ENCODE measurements around the gene TM7SF2. TPM values are rescaled to one million over a fixed set of nuclear protein-coding genes. Genes with fewer than 3 reads are reported as not detected.
A peak's percentile ranks its signal among the peaks of the same experiment; 100 is the strongest.

Gene TM7SF2
- total RNA-seq, 1 experiment from 2014 or later = 74.8 TPM

DNA sequence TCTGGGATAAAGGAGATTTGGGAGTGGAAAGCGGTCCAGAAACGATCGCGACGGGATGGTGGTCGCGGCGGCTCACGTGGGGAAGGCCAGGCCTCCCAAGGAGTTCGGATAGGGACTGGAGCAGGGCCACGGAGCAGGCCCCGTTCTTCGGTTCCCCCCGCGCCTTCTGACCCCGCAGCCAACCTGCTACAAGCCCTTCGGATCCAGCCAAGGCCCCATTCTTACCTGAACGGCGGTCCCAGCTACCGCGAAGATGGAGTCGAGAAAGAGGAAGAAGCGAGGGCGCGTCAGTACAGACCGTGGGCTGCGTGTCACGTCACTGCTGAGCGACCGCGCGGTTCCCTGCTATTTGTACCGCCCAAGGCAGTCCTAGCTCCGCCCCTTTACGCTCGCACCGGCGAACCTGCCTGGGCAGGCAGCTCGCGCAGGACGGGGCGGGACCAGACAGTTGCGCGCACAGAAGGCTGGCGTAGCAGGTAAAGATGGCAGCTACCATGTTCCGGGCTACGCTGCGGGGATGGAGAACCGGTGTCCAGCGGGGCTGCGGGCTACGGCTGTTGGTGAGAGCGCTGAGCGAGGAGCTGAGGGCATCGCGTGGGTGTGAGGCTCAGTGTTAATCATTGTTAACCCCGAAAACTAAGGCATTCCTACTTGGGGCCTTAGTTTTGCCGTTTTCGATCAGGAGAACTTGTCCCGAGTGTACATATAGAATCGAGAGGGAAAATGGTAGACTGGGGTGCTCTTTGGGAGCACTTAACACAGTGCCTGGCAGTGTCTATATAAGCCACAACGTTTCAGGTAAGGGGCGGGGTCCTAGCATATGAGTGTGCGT lies 10.4 kb downstream of the TM7SF2 start, which contains the start of the genes FAU and MRPL49:
FAU (minus strand) TSS at position 270 of the 832 bp plus-strand sequence. CDS start 321 bp downstream, outside the sequence.
MRPL49 (plus strand) TSS at position 457 of the 832 bp plus-strand sequence; CDS start at position 483, 26 bp downstream.
- Histone ChIP-seq H3K4me1 (ENCODE audit: insufficient read depth, low read length) (no peaks in the 10 kb centered on the region), H2AK5ac (ENCODE audit: insufficient read length, low read length) (no peak within 1 kb of the TSS), H4K8ac (replicated peaks; ENCODE audit: insufficient read length, low read depth, low read length) (no peak within 1 kb of the TSS), H2BK20ac (ENCODE audit: low read depth, low read length, poor library complexity, severe bottlenecking) (no peak within 1 kb of the TSS), H2BK12ac (ENCODE audit: insufficient read length, low read depth, low read length) (no peak within 1 kb of the TSS), H3K79me1 (ENCODE audit: insufficient read depth, low read depth, low read length, poor library complexity, severe bottlenecking) (peaks cover 5% of the 10 kb centered on the region), H3K18ac (ENCODE audit: insufficient read length, low read depth, low read length) (peak within 1 kb of the TSS; percentile 87), H4K91ac (ENCODE audit: insufficient read length, low read depth, low read length) (no peak within 1 kb of the TSS), H3K27me3 (ENCODE audit: insufficient read depth, low read length) (no peaks in the 10 kb centered on the region), H3T11ph (ENCODE audit: low read length) (no peak within 1 kb of the TSS), H2BK5ac (ENCODE audit: insufficient read length, low read length) (peak within 1 kb of the TSS; percentile 21), H3K9me3 (ENCODE audit: control insufficient read depth, low read depth, low read length) (no peaks in the 10 kb centered on the region), H3K79me2 (ENCODE audit: insufficient read depth, low read length) (peaks cover 9% of the 10 kb centered on the region; the same call in 1 of the 2 replicates), H4K20me1 (ENCODE audit: control insufficient read depth, insufficient read depth, insufficient read length) (no peaks in the 10 kb centered on the region), H3K23ac (ENCODE audit: insufficient read length, low read depth, low read length) (no peak within 1 kb of the TSS), H3K14ac (ENCODE audit: insufficient read depth, low read length) (peak within 1 kb of the TSS; percentile 94), H3K9ac (ENCODE audit: extremely low read depth, insufficient read length, low read length) (peak within 1 kb of the TSS; percentile 96), H3K4me2 (ENCODE audit: insufficient read depth, insufficient read length, low read length) (peak within 1 kb of the TSS; percentile 81), H3K27ac (ENCODE audit: insufficient read length, low read depth, low read length) (peak within 1 kb of the TSS; percentile 70), H4K5ac (ENCODE audit: insufficient read length, low read depth, low read length) (peak within 1 kb of the TSS; percentile 54), H3K56ac (ENCODE audit: insufficient read length, low read depth, low read length) (peak within 1 kb of the TSS; percentile 23), H2AFZ (ENCODE audit: low read length) (peak within 1 kb of the TSS; percentile 74), H2BK15ac (ENCODE audit: low read depth, low read length) (no peak within 1 kb of the TSS), H3K4ac (ENCODE audit: low read depth, low read length) (no peak within 1 kb of the TSS; the same call in 1 of the 2 replicates), H2BK120ac (ENCODE audit: low read depth, low read length, poor library complexity, severe bottlenecking) (no peak within 1 kb of the TSS), H3K23me2 (ENCODE audit: insufficient read length, low read depth, low read length, poor library complexity, severe bottlenecking) (peaks cover 7% of the 10 kb centered on the region)
- Mint-ChIP-seq H3K27ac (peak within 1 kb of the TSS; percentile 99 to 100 (median 100)), H3K4me3 (peak within 1 kb of the TSS; percentile 100), H3K9me3 (no peaks in the 10 kb centered on the region), H3K36me3 (ENCODE audit: insufficient read depth in 1 of 3, low read depth in 3 of 3) (peaks cover 38 to 73% (median 68%) of the 10 kb centered on the region in 3 experiments), H3K27me3 (ENCODE audit: low read depth) (no peaks in the 10 kb centered on the region), H3K4me1 (peaks cover 6 to 17% of the 10 kb centered on the region in 2 experiments)
- peak; percentile 98 for DNase-seq
- TF ChIP-seq, protein P1, sequence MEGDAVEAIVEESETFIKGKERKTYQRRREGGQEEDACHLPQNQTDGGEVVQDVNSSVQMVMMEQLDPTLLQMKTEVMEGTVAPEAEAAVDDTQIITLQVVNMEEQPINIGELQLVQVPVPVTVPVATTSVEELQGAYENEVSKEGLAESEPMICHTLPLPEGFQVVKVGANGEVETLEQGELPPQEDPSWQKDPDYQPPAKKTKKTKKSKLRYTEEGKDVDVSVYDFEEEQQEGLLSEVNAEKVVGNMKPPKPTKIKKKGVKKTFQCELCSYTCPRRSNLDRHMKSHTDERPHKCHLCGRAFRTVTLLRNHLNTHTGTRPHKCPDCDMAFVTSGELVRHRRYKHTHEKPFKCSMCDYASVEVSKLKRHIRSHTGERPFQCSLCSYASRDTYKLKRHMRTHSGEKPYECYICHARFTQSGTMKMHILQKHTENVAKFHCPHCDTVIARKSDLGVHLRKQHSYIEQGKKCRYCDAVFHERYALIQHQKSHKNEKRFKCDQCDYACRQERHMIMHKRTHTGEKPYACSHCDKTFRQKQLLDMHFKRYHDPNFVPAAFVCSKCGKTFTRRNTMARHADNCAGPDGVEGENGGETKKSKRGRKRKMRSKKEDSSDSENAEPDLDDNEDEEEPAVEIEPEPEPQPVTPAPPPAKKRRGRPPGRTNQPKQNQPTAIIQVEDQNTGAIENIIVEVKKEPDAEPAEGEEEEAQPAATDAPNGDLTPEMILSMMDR (conservative IDR thresholded peaks at IDR 0.05) = no peak
- WGBS (ENCODE audit: extremely low coverage, insufficient read length, low lambda C conversion rate) = no CpG with 5 or more reads among the region's 64 CpGs
